ENCODE data around the gene HTR1B. TPM values are rescaled to one million over a fixed set of nuclear protein-coding genes. Genes with fewer than 3 reads are reported as not detected.
A peak's percentile ranks its signal among the peaks of the same experiment; 100 is the strongest.

Gene HTR1B
- total RNA-seq, 4 donors from 2014 or later, result 0.36 TPM; not detected in 3

DNA sequence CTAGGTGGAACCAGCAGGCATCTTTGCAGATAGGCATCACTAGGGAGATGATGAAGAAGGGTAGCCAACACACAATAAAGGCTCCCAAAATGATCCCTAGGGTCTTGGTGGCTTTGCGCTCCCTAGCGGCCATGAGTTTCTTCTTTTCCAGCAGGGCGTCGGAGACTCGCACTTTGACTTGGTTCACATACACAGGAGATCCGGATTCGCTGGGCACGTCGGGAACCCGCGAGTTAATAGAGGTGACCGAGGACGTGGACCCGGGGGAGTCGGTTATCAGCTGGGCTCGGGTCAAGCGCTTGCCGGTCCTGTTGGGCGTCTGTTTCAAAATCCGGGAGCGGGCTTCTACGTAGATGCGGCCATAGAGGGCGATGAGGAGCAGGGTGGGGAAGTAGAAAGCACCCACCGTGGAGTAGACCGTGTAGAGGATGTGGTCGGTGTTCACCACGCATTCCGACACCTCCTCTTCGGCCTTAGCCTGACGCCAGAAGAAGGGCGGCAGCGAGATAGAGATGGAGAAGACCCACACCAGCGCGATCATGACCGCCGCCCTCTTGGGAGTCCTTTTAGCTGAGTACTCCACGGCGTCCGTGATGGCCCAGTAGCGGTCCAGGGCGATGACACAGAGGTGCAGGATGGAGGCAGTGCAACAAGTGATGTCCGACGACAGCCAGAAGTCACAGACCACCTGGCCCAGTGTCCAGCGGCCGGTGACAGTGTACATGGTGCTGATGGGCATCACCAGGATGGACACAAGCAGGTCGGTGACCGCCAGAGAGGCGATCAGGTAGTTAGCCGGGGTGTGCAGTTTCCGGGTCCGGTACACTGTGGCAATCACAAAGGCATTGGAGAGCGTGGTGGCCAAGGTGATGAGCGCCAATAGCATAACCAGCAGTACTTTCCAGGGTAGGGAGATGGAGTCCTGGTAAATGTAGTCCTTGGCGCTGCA, 658 bp downstream of the HTR1B start:
- Histone ChIP-seq H3K27ac (no peak overlapping the region), H3K4me1 (peaks cover 36% of the 10 kb centered on the region), H3K9me3 (no peaks in the 10 kb centered on the region), H3K27me3 (peaks cover 57% of the 10 kb centered on the region), H3K36me3 (no peaks in the 10 kb centered on the region), H3K4me3 (peak overlapping the region; percentile 45)
- DNase-seq (ENCODE audit: low spot score in 2 of 2), result no peak
- TF ChIP-seq POLR2AphosphoS5 (IDR thresholded peaks at IDR 0.05), result no peak
- TF ChIP-seq POLR2A (IDR thresholded peaks at IDR 0.05), result no peak
- TF ChIP-seq, protein P1, sequence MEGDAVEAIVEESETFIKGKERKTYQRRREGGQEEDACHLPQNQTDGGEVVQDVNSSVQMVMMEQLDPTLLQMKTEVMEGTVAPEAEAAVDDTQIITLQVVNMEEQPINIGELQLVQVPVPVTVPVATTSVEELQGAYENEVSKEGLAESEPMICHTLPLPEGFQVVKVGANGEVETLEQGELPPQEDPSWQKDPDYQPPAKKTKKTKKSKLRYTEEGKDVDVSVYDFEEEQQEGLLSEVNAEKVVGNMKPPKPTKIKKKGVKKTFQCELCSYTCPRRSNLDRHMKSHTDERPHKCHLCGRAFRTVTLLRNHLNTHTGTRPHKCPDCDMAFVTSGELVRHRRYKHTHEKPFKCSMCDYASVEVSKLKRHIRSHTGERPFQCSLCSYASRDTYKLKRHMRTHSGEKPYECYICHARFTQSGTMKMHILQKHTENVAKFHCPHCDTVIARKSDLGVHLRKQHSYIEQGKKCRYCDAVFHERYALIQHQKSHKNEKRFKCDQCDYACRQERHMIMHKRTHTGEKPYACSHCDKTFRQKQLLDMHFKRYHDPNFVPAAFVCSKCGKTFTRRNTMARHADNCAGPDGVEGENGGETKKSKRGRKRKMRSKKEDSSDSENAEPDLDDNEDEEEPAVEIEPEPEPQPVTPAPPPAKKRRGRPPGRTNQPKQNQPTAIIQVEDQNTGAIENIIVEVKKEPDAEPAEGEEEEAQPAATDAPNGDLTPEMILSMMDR (IDR thresholded peaks at IDR 0.05), result no peak
- TF ChIP-seq EP300 (IDR thresholded peaks at IDR 0.05), result no peak
- 6% methylated on average over 49 of the region's 55 CpGs for WGBS

DNA sequence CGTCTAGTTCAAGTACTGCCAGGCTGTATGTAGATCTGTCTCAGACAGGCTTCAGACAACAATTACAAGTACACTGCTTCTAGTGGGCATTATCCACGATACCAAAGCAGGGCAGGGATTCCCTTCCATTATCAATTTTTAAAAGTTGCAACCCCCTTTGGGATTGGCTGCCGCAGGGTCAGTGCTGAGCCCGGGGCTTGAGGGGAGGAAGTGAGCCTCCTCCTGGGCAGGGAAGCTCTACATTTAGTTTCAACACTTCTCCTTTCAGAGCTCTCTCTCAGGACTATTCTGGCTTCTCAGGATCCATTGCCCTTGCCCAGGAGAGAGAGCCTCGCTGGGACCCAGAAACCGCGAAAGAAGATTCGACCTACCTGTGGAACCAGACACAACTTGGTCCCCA, 1.5 kb downstream of the HTR1B start:
- no peak overlapping the region for H3K4me3 ChIP-seq
- H3K9me3 ChIP-seq, result no peaks in the 10 kb centered on the region
- H3K4me1 ChIP-seq, result peaks cover 31% of the 10 kb centered on the region
- H3K27ac ChIP-seq, result no peak overlapping the region
- no peaks in the 10 kb centered on the region for H3K36me3 ChIP-seq
- peaks cover 57% of the 10 kb centered on the region for H3K27me3 ChIP-seq
- 60% methylated on average over 8 of the region's 8 CpGs for WGBS
- no peak for DNase-seq (ENCODE audit: low spot score in 2 of 2)
- TF ChIP-seq EP300 (IDR thresholded peaks at IDR 0.05), result no peak
- TF ChIP-seq POLR2A (IDR thresholded peaks at IDR 0.05), result no peak
- TF ChIP-seq POLR2AphosphoS5 (IDR thresholded peaks at IDR 0.05), result no peak
- TF ChIP-seq, protein P1 (IDR thresholded peaks at IDR 0.05), result no peak

DNA sequence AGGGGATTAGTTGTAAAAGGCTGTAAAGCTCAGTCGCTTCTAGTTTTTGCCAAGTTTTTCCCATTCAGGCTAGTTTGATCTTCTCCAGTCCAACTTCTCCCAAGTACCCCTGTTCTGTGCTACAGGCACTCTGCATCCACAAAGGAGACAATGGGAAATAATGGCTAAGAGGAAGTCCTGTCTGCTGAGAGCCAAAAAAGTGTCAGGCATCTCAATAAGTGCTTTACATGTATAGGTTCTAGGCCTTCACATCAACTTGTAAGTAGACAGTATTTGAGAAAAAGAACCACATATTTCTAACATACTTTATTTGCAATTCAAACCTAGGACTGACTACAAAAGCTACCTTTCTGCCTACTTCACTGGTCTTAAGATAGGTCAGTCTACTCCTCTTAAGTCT, 4.9 kb downstream of the HTR1B start:
- H3K36me3 ChIP-seq, result no peaks in the 10 kb centered on the region
- WGBS, result 88% methylated on average over 1 of the region's 1 CpG

DNA sequence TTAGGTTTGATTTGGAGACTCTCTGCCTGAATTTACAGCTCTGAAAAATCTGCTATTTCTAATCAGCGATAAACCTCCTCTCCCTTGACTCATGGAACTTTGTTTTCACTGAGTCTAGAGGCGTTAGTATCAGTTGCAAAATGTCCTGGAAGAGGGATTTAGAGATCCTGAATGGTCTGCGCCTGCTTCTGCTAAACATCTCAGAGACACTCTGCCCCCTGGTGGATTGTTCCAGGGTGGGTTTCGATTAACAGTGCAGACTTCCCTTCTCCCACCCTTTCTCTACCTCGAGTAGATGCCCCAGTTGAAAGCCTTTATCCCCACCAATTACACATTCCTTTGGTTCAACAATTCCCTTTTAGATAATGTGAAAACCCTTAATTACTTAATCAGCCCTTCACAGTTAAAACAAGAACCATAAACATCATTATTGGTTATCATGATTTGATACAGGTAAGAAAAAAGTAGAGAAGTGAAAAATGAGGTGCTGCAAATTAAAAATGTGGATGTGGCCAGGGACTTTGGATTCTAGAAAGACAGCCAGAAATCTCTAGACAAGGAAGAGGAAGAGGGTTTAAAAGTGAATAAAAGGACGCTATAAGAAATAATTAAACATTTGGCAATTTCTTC, 5.5 kb downstream of the HTR1B start:
- Histone ChIP-seq H3K4me1 (peaks cover 4% of the 10 kb centered on the region), H3K9me3 (no peaks in the 10 kb centered on the region), H3K27ac (no peak overlapping the region), H3K4me3 (no peak overlapping the region), H3K36me3 (no peaks in the 10 kb centered on the region), H3K27me3 (peaks cover 17% of the 10 kb centered on the region)
- no peak for TF ChIP-seq EP300 (IDR thresholded peaks at IDR 0.05)
- TF ChIP-seq, protein P1 (IDR thresholded peaks at IDR 0.05), result peak; percentile 28 to 58
- WGBS, result 29% methylated on average over 6 of the region's 6 CpGs
- peak in 1 of 2 donors; percentile 67 for DNase-seq (ENCODE audit: low spot score in 2 of 2)

More for the DNA sequence above, 4.9 kb downstream of the HTR1B start:
- no peaks in the 10 kb centered on the region for H3K9me3 ChIP-seq
- DNase-seq (ENCODE audit: low spot score in 2 of 2), result no peak
- H3K27ac ChIP-seq, result no peak overlapping the region
- H3K27me3 ChIP-seq, result peaks cover 23% of the 10 kb centered on the region
- TF ChIP-seq EP300 (IDR thresholded peaks at IDR 0.05) (no peak), POLR2A (IDR thresholded peaks at IDR 0.05) (no peak), POLR2AphosphoS5 (IDR thresholded peaks at IDR 0.05) (no peak)
- TF ChIP-seq, protein P1 (IDR thresholded peaks at IDR 0.05), result no peak
- peaks cover 9% of the 10 kb centered on the region for H3K4me1 ChIP-seq
- H3K4me3 ChIP-seq, result no peak overlapping the region

All from suprapubic skin (tissue), 4 donors.